Transverse colon (tissue), 4 donors: Measurements from ENCODE around the gene LPAR1. TPM values are rescaled to one million over a fixed set of nuclear protein-coding genes. Genes with fewer than 3 reads are reported as not detected.
"Not testable (repeated sequence)": the region's sequence is repeated elsewhere in the genome, so short reads cannot be mapped to it uniquely, and the experiment has no call there.

ENCODE experiments used
- DNase-seq: peaks from one replicate; pipeline ENCODE4 v3.0.0-alpha.2; 2019
- H3K27ac ChIP-seq, 4 donors: fragments of 200-600 bp; sonication (generic); 2 replicates each; pipeline ENCODE4 v1.5.1; 2016 to 2018; ENCODE audit warnings: inconsistent platforms in 4 of 4
- H3K27me3 ChIP-seq: fragments of 200-600 bp; sonication (generic); 2 replicates; pipeline ENCODE4 v1.5.1; 2017; ENCODE audit warnings: inconsistent platforms
- H3K36me3 ChIP-seq, 4 donors: fragments of 200-600 bp; sonication (generic); 2 replicates each; pipeline ENCODE4 v1.5.1; 2017 to 2019; ENCODE audit warnings: inconsistent platforms in 4 of 4
- H3K4me1 ChIP-seq, 4 donors: fragments of 200-600 bp; sonication (generic); 2 replicates each; pipeline ENCODE4 v1.5.1; 2017 to 2020; ENCODE audit warnings: inconsistent platforms in 4 of 4
- H3K4me3 ChIP-seq, 4 donors: fragments of 200-600 bp; sonication (generic); 1 replicate in 1 of 4; 2 replicates in 3 of 4; pipeline versions ENCODE4 v1.5.1 to v1.6.1; 2017 to 2019; ENCODE audit warnings: inconsistent platforms in 4 of 4
- H3K9me3 ChIP-seq, 2 donors: fragments of 200-600 bp; sonication (generic); 2 replicates each; pipeline ENCODE4 v1.5.1; 2017 to 2019; ENCODE audit warnings: inconsistent platforms in 2 of 2
- EP300 ChIP-seq: sonication (generic); formaldehyde crosslinking; IDR thresholded peaks from one replicate; pipeline ENCODE4 v1.6.1; 2017; ENCODE audit warnings: antibody characterized with exemption, low read depth
- POLR2A ChIP-seq: fragments of 450-650 bp; IDR thresholded peaks from one replicate; pipeline ENCODE4 v1.6.1; 2016; ENCODE audit warnings: antibody characterized with exemption, mild to moderate bottlenecking, moderate library complexity
- POLR2AphosphoS5 ChIP-seq, 3 donors: sonication (generic); formaldehyde crosslinking; IDR thresholded peaks; one replicate each; pipeline ENCODE4 v1.6.1; 2016; ENCODE audit warnings: antibody characterized with exemption in 3 of 3
- WGBS, 2 donors: methylation state at CpG; one replicate each; pipeline ENCODE4 v1.1.5; 2018; ENCODE audit warnings: low coverage in 1 of 2; 5-methylcytosine and 5-hydroxymethylcytosine counted together
- in situ Hi-C, 4 donors: fragments of 200-750 bp; cut with MboI; loops; one replicate each; pipeline versions ENCODE4 v1.15.0 to v1.15.1; 2017; ENCODE audit warnings: low sequenced_read_pairs in 3 of 4, low pct_ligation_motif_present in 1 of 4, low pct_unique_long_range_greater_than_20kb in 1 of 4
- intact Hi-C: fragments of 100-400 bp; cut with DNase I; formaldehyde crosslinking; loops from one replicate; pipeline ENCODE4 v1.15.1; 2023; ENCODE audit warnings: low total_unique reads
- small RNA-seq, 4 donors: library from RNA; depleted of rRNA; stranded (forward); fragments of <200 nt; gene quantifications; one replicate each; pipeline ENCODE3, GENCODE V24; 2016
- total RNA-seq, 4 donors: library from RNA; depleted of rRNA; stranded (reverse); fragments of >200 nt; gene quantifications; one replicate each; pipeline ENCODE4 v1.1.0, GENCODE V29; 2016
- TF ChIP-seq, protein P1 (sequence below), 5 experiments: fragments of 200-600 bp in 3 of 5; fragments of 450-650 bp in 2 of 5; sonication (generic) in 3 of 5; IDR thresholded peaks; 1 replicate in 2 of 5; 2 replicates in 3 of 5; pipeline ENCODE4 v1.5.1; 2016 to 2017; ENCODE audit warnings: antibody characterized with exemption in 5 of 5, inconsistent platforms in 3 of 5, mild to moderate bottlenecking in 2 of 5, moderate library complexity in 1 of 5

Gene LPAR1
- total RNA-seq, 4 donors from 2014 or later = 27.1 to 34.4 (median 28.7) TPM

DNA sequence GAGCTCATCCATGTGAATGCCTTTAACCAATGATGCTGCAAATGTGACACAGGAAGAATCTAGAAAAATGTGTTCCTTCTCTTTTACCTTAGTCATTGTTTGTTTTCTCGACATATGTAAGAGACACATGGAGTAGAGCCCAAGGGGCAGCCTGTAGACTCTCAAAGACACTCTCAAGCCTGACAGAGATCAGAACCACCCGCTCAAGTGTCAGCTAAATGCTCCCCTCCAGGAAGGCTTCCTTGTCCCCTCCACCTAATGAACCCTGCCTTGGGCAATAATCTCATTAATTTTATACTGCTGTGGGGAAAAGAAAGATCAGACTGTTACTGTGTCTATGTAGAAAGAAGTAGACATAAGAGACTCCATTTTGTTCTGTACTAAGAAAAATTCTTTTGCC lies 212.3 kb downstream of the LPAR1 start:
- no peaks in the 10 kb centered on the region for H3K4me1 ChIP-seq
- in situ Hi-C loops = no loop called here
- no peak overlapping the region for H3K27ac ChIP-seq
- intact Hi-C loops = no loop called here
- no peaks in the 10 kb centered on the region for H3K36me3 ChIP-seq
- no peaks in the 10 kb centered on the region for H3K27me3 ChIP-seq
- TF ChIP-seq POLR2AphosphoS5 (IDR thresholded peaks at IDR 0.05) = no peak
- TF ChIP-seq POLR2A = no peak
- TF ChIP-seq, protein P1, sequence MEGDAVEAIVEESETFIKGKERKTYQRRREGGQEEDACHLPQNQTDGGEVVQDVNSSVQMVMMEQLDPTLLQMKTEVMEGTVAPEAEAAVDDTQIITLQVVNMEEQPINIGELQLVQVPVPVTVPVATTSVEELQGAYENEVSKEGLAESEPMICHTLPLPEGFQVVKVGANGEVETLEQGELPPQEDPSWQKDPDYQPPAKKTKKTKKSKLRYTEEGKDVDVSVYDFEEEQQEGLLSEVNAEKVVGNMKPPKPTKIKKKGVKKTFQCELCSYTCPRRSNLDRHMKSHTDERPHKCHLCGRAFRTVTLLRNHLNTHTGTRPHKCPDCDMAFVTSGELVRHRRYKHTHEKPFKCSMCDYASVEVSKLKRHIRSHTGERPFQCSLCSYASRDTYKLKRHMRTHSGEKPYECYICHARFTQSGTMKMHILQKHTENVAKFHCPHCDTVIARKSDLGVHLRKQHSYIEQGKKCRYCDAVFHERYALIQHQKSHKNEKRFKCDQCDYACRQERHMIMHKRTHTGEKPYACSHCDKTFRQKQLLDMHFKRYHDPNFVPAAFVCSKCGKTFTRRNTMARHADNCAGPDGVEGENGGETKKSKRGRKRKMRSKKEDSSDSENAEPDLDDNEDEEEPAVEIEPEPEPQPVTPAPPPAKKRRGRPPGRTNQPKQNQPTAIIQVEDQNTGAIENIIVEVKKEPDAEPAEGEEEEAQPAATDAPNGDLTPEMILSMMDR (IDR thresholded peaks at IDR 0.05) = no peak
- TF ChIP-seq EP300 = no peak
- no peak overlapping the region for H3K4me3 ChIP-seq
- no peak for DNase-seq
- no peaks in the 10 kb centered on the region for H3K9me3 ChIP-seq
- WGBS, 2 donors = 90 to 100% methylated on average over 1 to 2 of the region's 2 CpGs

DNA sequence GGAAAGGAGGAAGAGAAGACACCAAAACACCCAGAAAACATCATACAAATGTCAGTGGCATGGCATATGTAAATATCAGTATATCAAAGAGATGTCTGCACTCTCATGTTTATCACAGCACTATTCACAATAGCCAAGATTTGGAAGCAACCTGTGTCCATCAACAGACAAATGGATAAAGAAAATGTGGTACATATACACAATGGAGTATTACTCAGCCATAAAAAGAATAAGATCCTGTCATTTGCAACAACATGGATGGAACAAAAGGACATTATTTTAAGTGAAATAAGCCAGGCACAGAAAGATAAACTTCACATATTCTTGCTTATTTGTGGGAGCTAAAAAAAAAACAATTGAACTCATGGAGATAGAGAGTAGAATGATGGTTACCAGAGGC lies 213.1 kb downstream of the LPAR1 start:
- DNase-seq, H3K27ac ChIP-seq, H3K4me1 ChIP-seq, in situ Hi-C loops, H3K4me3 ChIP-seq, H3K36me3 ChIP-seq, intact Hi-C loops, H3K27me3 ChIP-seq, H3K9me3 ChIP-seq: not testable (repeated sequence)

Small RNAs within 50 kb of the gene (small RNA-seq; reads per million reads assigned to genes)
- gene RF00019 = 0 reads per million in 4 donors
- 0 reads per million in 4 donors for gene RNU6-432P
